NCI-H526 (cell line): Measurements from ENCODE around the gene SNX24.

Experiments
- DNase-seq, 2 experiments: peaks; one replicate each; lab custom pipeline; 2025; lab: John Stamatoyannopoulos, UW

Gene SNX24

GRCh38 chr5:122919969-122920368 is 74.6 kb downstream of the SNX24 start:
- DNase-seq, result no peak

- no peak for DNase-seq
Measured at GRCh38 chr5:122921826-122922225, 76.4 kb downstream of the SNX24 start.

GRCh38 chr5:122924203-122924602 is 78.8 kb downstream of the SNX24 start:
- no peak for DNase-seq

GRCh38 chr5:122924719-122925395 is 79.4 kb downstream of the SNX24 start:
- no peak for DNase-seq

- DNase-seq, result no peak
Measured at GRCh38 chr5:122929001-122929400, 83.6 kb downstream of the SNX24 start.

- no peak for DNase-seq
Measured at GRCh38 chr5:122929980-122930379, 84.6 kb downstream of the SNX24 start.

- no peak for DNase-seq
Measured at GRCh38 chr5:122933956-122934355, 88.5 kb downstream of the SNX24 start.

- no peak for DNase-seq
Measured at GRCh38 chr5:122936088-122936487, 90.7 kb downstream of the SNX24 start.

GRCh38 chr5:122937914-122938313 is 92.5 kb downstream of the SNX24 start:
- DNase-seq, result no peak

GRCh38 chr5:122940890-122941289 is 95.5 kb downstream of the SNX24 start:
- DNase-seq, result no peak

- DNase-seq, result no peak
Measured at GRCh38 chr5:122941737-122942136, 96.3 kb downstream of the SNX24 start.

GRCh38 chr5:122942164-122942914 is 96.9 kb downstream of the SNX24 start:
- DNase-seq, result no peak

GRCh38 chr5:122943050-122943698 is 97.8 kb downstream of the SNX24 start:
- no peak for DNase-seq

GRCh38 chr5:122944051-122944450 is 98.6 kb downstream of the SNX24 start:
- DNase-seq, result no peak

GRCh38 chr5:122947372-122947771 is 102.0 kb downstream of the SNX24 start:
- DNase-seq, result no peak

- no peak for DNase-seq
Measured at GRCh38 chr5:122947772-122948171, 102.4 kb downstream of the SNX24 start.

- no peak for DNase-seq
Measured at GRCh38 chr5:122948319-122948718, 102.9 kb downstream of the SNX24 start.

- DNase-seq, result no peak
Measured at GRCh38 chr5:122951658-122952057, 106.2 kb downstream of the SNX24 start.

- DNase-seq, result no peak
Measured at GRCh38 chr5:122954719-122955118, 109.3 kb downstream of the SNX24 start.

GRCh38 chr5:122957457-122957856 is 112.0 kb downstream of the SNX24 start:
- DNase-seq, result no peak

- no peak for DNase-seq
Measured at GRCh38 chr5:122959740-122960445, 114.5 kb downstream of the SNX24 start.

GRCh38 chr5:122963305-122963704 is 117.9 kb downstream of the SNX24 start:
- DNase-seq, result no peak
